Esophagus squamous epithelium (tissue), 5 donors: ENCODE data around the gene CD247. TPM values are rescaled to one million over a fixed set of nuclear protein-coding genes. Genes with fewer than 3 reads are reported as not detected.

Experiments
- DNase-seq: peaks from one replicate; lab custom pipeline; 2025; lab: John Stamatoyannopoulos, UW
- H3K27ac ChIP-seq, 4 donors: fragments of 200-600 bp; sonication (generic); one replicate each; pipeline ENCODE4 v1.5.1; 2016 to 2019; ENCODE audit warnings: mild to moderate bottlenecking in 1 of 4
- H3K27me3 ChIP-seq, 4 donors: fragments of 200-600 bp; sonication (generic); 1 replicate in 3 of 4; 2 replicates in 1 of 4; pipeline versions ENCODE4 v1.5.1 to v1.6.0; 2017 to 2021; ENCODE audit warnings: antibody characterized with exemption in 1 of 4
- H3K36me3 ChIP-seq, 3 donors: fragments of 200-600 bp; sonication (generic); one replicate each; pipeline ENCODE4 v1.5.1; 2016 to 2019
- H3K4me1 ChIP-seq, 3 donors: fragments of 200-600 bp; sonication (generic); one replicate each; pipeline ENCODE4 v1.5.1; 2017 to 2019
- H3K4me3 ChIP-seq, 4 donors: fragments of 200-600 bp; sonication (generic); 1 replicate in 3 of 4; 2 replicates in 1 of 4; pipeline ENCODE4 v1.5.1; 2016 to 2019; ENCODE audit warnings: mild to moderate bottlenecking in 2 of 4, moderate library complexity in 1 of 4
- H3K9me3 ChIP-seq, 3 donors: fragments of 200-600 bp; sonication (generic); one replicate each; pipeline ENCODE4 v1.5.1; 2016 to 2019
- POLR2A ChIP-seq, 4 donors: fragments of 450-650 bp; IDR thresholded peaks; one replicate each; pipeline ENCODE4 v1.6.1; 2017; ENCODE audit warnings: antibody characterized with exemption in 4 of 4, mild to moderate bottlenecking in 4 of 4, moderate library complexity in 3 of 4
- WGBS, 2 donors: methylation state at CpG; one replicate each; pipeline ENCODE4 v1.1.5; 2018; 5-methylcytosine and 5-hydroxymethylcytosine counted together
- intact Hi-C: fragments of 100-400 bp; cut with DNase I; formaldehyde crosslinking; loops from one replicate; pipeline ENCODE4 v1.15.0; 2022
- total RNA-seq, 4 donors: library from RNA; depleted of rRNA; stranded (reverse); fragments of >200 nt; gene quantifications; one replicate each; pipeline ENCODE4 v1.1.0, GENCODE V29; 2016
- TF ChIP-seq, protein P1 (sequence below), 6 experiments: fragments of 450-650 bp in 4 of 6; fragments of 200-600 bp in 2 of 6; sonication (generic) in 2 of 6; IDR thresholded peaks; one replicate each; pipeline ENCODE4 v1.5.1; 2016 to 2019; ENCODE audit warnings: antibody characterized with exemption in 6 of 6, mild to moderate bottlenecking in 4 of 6, moderate library complexity in 4 of 6
- donor health status: DM: yes; HTN: yes; CAD: no.

The CD247 gene
- total RNA-seq, 4 donors from 2014 or later, result 0.68 to 3.5 (median 3.1) TPM

DNA sequence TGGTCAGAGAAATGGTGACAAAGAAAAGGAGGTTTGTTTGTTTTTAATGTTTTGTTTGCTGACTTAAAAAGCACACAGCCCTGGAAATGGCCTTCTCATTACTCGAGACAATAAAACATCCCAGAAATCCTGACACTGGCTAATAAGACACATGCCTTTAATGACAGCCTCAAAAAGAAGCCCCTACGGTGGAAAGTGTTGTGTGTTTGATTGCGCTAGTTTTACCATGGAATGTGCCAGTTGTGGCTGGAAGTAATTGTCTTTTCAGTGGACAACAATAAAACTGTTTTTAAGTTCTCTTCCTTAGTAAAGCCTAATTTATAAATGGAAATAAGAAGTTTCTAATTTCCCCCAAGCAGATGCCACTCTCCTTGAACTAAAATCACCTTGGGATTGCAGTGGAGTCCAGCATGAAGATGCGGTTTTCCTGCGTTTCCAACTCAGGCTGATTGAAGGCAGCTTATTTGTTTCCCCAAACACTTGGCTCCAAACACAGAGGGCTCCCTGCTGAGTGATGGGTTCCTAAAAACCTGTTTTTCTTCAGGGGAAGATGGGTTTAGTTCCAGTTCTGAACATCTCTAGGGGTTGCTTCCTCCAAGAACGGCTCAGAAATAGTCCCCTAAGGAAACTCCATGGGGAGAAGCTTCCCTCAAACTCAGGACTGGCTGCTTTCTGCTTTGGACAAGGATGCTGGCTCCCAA is 54.3 kb downstream of the CD247 start:
- WGBS, 2 donors, result 75 to 80% methylated on average over 6 of the region's 6 CpGs
- Histone ChIP-seq H3K4me3 (no peak overlapping the region), H3K27ac (no peak overlapping the region), H3K4me1 (peaks cover 0 to 4% (median 0%) of the 10 kb centered on the region in 3 donors), H3K27me3 (no peaks in the 10 kb centered on the region), H3K36me3 (no peaks in the 10 kb centered on the region), H3K9me3 (no peaks in the 10 kb centered on the region)
- no peak for TF ChIP-seq POLR2A (IDR thresholded peaks at IDR 0.05)
- TF ChIP-seq, protein P1, sequence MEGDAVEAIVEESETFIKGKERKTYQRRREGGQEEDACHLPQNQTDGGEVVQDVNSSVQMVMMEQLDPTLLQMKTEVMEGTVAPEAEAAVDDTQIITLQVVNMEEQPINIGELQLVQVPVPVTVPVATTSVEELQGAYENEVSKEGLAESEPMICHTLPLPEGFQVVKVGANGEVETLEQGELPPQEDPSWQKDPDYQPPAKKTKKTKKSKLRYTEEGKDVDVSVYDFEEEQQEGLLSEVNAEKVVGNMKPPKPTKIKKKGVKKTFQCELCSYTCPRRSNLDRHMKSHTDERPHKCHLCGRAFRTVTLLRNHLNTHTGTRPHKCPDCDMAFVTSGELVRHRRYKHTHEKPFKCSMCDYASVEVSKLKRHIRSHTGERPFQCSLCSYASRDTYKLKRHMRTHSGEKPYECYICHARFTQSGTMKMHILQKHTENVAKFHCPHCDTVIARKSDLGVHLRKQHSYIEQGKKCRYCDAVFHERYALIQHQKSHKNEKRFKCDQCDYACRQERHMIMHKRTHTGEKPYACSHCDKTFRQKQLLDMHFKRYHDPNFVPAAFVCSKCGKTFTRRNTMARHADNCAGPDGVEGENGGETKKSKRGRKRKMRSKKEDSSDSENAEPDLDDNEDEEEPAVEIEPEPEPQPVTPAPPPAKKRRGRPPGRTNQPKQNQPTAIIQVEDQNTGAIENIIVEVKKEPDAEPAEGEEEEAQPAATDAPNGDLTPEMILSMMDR (IDR thresholded peaks at IDR 0.05), result no peak
- DNase-seq, result no peak
- intact Hi-C loops, result no loop called here

DNA sequence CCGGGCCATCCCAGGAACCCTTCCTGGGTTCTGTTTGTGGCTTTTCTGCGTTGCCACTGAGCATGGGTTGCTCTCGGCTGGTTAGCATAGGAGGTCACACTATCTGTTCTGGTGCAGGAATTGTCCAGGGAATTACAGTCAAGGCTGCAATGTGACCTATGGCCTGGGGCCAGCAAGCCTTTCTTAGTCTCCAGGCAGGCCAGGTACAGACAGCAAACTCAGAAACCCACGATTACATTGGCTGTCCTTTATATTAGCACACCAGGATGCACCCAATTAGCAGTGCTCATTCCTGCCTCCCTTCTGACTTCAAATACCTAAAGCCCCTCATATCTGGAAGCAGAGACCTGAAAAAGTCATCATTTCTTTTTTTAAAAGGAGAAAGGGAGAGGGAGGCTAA is 55.2 kb downstream of the CD247 start:
- intact Hi-C loops, result no loop called here
- DNase-seq, result no peak
- H3K4me1 ChIP-seq, result peaks cover 0 to 4% (median 0%) of the 10 kb centered on the region in 3 donors
- H3K27ac ChIP-seq, result no peak overlapping the region
- 57 to 67% methylated on average over 1 to 4 of the region's 4 CpGs for WGBS, 2 donors
- no peaks in the 10 kb centered on the region for H3K36me3 ChIP-seq
- H3K4me3 ChIP-seq, result no peak overlapping the region
- TF ChIP-seq POLR2A (IDR thresholded peaks at IDR 0.05), result no peak
- TF ChIP-seq, protein P1 (IDR thresholded peaks at IDR 0.05), result no peak
- H3K9me3 ChIP-seq, result no peaks in the 10 kb centered on the region
- no peaks in the 10 kb centered on the region for H3K27me3 ChIP-seq

DNA sequence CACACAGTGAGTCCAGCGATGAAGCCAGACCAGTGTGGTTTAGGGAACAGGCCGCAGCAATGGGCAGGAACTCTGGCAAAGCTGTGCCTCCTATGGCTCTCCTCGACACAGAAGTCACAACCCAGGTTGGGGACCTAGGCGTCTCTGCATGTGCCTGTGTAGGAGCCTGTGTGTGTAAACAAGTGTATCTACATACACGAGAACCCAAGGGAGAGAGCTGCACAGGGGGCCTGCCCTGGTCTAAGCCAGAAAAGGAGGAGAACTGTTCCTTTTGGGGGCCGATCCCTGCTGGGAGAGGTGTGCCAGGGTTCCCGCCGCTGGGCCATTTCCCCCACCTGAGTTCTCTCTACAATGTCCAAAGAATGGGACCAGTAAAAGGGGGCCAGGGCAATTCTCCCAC is 56.0 kb downstream of the CD247 start:
- TF ChIP-seq, protein P1 (IDR thresholded peaks at IDR 0.05), result no peak
- Histone ChIP-seq H3K27ac (no peak overlapping the region), H3K36me3 (no peaks in the 10 kb centered on the region), H3K4me1 (peaks cover 0 to 3% (median 0%) of the 10 kb centered on the region in 3 donors), H3K9me3 (no peaks in the 10 kb centered on the region), H3K4me3 (no peak overlapping the region), H3K27me3 (no peaks in the 10 kb centered on the region)
- intact Hi-C loops, result no loop called here
- DNase-seq, result no peak
- 90 to 96% methylated on average over 4 to 7 of the region's 8 CpGs for WGBS, 2 donors

DNA sequence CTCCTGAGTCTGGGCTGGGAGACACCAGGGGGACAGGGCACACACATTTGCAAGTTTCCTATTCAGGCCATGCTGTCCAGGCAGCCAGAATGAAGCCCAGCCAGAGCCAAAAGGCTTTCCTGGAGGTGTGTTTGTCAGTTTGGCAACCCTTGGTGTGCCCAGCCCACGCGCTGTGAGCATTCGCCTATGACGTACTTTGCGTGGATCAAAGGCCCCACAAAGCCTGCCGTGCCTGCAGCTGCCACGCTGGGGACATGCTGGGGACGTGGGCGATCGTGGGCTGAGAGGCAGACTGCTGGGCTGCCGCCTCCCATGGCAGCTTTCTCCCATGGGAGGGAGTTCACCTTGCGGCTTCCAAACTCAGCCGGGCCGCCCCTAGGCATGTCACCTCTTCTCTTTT is 57.5 kb downstream of the CD247 start:
- Histone ChIP-seq H3K4me1 (peaks cover 0 to 5% (median 3%) of the 10 kb centered on the region in 3 donors), H3K4me3 (no peak overlapping the region), H3K9me3 (no peaks in the 10 kb centered on the region), H3K27ac (no peak overlapping the region), H3K27me3 (no peaks in the 10 kb centered on the region), H3K36me3 (no peaks in the 10 kb centered on the region)
- 76 to 95% methylated on average over 3 to 7 of the region's 14 CpGs for WGBS, 2 donors
- no peak for DNase-seq
- TF ChIP-seq, protein P1 (IDR thresholded peaks at IDR 0.05), result no peak
- no peak for TF ChIP-seq POLR2A (IDR thresholded peaks at IDR 0.05)
- intact Hi-C loops, result no loop called here

DNA sequence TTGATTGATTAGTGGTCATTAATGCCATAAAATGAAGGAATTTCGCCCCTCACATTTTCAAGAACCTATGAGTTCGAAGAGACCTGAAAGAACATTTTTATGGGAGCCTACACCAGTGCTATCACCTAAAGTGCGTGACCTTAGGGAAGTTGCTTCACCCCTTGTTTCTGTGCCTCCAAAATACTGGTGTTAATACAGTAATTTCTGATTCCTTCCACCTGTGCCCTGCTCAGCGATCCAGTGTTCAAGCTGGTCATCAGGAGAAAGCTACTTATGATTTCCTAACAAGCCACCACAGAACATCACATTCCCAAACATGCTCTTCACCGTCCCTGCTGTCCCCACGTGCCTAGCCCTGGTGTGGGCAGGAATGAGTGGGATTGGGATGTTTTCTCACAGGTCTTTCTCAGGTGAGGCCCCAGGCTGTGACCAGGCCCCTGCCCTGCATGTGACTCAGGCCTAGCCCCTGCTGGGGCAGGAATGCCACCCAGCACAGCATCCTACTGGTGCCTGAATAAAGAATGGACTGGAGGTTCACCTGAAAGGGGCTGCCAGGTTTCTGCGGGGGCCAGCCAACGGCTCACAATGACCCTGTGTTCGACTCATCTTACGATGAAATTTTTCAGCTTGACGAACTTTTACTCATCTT is 60.3 kb downstream of the CD247 start:
- no peak overlapping the region for H3K4me3 ChIP-seq
- H3K9me3 ChIP-seq, result no peaks in the 10 kb centered on the region
- no peaks in the 10 kb centered on the region for H3K36me3 ChIP-seq
- 75 to 80% methylated on average over 11 of the region's 11 CpGs for WGBS, 2 donors
- peaks cover 5 to 18% (median 7%) of the 10 kb centered on the region in 3 donors for H3K4me1 ChIP-seq
- no peaks in the 10 kb centered on the region for H3K27me3 ChIP-seq
- TF ChIP-seq, protein P1 (IDR thresholded peaks at IDR 0.05), result no peak
- TF ChIP-seq POLR2A (IDR thresholded peaks at IDR 0.05), result no peak
- intact Hi-C loops, result no loop called here
- DNase-seq, result no peak
- no peak overlapping the region for H3K27ac ChIP-seq
